T-helper 22 cell (primary cell): Measurements from ENCODE around the gene TRAPPC10.

Experiments
- DNase-seq: peaks from one replicate; pipeline ENCODE4 v3.0.0-alpha.2; 2020; ENCODE audit warnings: low read depth

The TRAPPC10 gene

GRCh38 chr21:43983390-43983789 is 28.7 kb upstream of the TRAPPC10 start:
- no peak for DNase-seq

- no peak for DNase-seq
Observed at GRCh38 chr21:43983860-43984420, 28.2 kb upstream of the TRAPPC10 start.

GRCh38 chr21:43984905-43985689 is 27.0 kb upstream of the TRAPPC10 start:
- DNase-seq: no peak

- DNase-seq: no peak
Observed at GRCh38 chr21:43985690-43986251, 26.3 kb upstream of the TRAPPC10 start.

DNA sequence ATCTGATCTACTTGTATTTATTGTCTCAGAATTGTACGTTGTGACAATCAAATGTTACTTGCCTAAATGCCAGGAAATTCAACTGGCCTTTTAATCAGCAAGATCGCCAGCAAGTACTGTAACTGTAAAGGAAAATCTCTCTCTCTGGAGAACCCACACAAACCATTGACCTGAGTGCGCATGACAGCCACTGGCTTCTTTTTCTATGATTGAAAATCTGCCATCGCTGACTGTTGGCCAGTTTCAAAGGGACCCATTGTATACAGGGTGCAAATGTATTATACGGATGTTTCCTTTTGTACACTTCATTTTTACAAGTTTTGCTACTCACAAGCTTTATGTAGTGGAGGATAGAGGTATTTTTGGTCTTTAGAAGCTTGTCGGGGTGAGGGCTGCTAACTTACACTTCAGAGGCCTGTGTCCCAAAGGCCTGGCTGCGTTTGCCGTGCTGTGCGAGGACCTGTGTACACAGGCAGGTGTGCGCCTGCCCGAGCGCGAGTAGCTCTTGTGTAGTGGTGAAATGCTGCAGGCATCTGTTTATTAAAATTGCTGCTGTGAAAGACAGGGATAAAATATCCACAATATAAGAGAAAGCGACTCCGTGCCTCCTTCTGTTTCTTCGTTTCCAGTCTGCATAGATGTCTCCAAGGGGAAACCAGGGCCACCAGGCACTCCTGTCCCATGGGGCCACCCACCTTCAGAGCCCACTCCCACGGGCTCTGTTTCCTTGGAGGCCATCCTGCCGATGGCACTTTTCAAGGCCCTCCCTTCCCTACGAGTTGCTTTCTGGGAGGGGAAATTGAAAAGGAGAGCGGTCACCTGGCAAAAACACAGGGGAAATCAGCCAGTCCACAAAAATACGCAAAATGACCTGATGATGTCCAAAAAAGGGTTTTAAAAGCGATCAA is 25.3 kb upstream of the TRAPPC10 start:
- no peak for DNase-seq

DNA sequence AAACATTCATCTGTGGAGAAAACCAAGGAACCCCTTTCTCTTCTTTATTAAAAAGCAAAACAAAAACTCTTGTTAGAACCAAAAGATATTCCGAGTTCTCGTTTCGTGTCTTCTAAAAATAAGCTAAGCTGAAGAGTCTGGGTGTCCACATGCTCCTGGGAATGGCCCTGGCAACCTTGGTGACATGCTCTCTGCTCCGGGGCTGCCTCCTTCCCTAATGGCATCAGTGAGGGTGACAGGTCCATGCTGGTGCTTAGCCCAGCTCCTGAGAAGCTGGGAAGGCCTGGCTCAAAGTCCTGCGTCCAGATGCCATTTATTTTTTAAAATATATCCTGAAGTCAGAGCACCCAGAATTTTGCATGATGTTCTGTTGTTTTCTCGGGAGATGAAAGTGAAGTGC is 24.6 kb upstream of the TRAPPC10 start:
- DNase-seq: no peak

DNA sequence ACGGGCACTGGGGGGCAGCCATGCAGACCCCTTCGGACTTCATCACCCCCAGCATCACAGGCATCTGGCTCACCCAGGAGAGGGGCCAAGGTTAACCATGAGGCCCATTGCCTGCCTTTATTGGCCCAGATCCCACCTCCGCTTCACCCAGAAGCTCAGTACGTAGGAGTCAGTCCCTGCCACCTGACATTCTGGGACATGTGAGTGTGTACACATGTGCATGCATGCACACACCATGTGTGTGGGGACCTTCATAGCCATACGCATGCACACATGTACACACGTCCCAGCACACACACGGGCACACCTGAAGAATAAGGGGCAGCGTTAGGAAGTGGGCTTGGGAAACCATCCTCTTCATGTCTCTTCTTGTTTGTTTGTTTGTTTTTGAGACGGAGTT is 24.1 kb upstream of the TRAPPC10 start:
- DNase-seq: no peak

- no peak for DNase-seq
Observed at GRCh38 chr21:43988506-43989230, 23.4 kb upstream of the TRAPPC10 start.

DNA sequence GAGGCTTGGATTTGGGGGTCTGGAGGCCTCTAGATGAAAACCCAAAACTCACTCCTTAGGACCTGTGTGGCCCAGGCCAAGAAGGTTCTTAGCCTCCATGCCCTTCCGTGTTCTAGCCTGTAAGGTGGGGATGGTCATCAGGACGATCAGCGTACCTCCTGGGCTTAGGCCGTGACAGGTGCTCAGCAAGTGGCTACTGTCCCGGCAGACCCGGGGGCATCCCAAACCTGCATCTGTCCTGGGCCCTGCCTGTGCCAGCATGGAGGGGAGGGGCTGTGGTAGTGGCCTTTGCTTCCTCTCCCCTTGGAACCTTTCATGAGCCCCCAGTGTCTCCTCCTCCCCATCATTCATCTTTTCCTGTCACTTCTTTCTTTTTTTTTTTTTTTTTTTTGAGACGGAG is 22.7 kb upstream of the TRAPPC10 start:
- no peak for DNase-seq

DNA sequence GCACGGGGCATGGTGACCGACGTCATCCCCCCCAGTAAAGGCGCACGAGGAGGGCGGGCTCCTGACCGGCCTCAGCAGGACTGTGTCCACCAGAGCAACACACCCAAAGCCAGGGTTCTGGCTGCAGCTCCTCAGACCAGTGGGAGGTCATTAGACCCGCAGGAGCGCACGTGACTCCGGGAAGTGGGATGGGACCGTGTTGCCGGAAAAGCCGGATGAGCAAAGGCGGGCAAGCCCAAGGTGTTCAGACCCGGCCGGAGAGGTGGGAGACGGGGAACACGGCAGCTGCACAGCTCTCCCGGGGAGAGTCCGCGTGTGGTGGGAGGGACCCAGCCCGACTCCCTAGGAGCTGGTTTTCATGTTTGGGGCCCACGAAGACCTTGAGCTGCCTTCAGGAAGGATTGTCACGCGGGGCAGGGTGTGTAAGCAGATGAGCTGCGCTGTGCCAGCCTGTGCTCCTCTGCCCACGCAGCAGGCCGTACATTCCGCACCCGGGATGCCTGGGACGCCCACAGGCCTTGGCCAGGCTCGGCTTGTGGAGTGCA is 20.6 kb upstream of the TRAPPC10 start:
- DNase-seq: no peak

DNA sequence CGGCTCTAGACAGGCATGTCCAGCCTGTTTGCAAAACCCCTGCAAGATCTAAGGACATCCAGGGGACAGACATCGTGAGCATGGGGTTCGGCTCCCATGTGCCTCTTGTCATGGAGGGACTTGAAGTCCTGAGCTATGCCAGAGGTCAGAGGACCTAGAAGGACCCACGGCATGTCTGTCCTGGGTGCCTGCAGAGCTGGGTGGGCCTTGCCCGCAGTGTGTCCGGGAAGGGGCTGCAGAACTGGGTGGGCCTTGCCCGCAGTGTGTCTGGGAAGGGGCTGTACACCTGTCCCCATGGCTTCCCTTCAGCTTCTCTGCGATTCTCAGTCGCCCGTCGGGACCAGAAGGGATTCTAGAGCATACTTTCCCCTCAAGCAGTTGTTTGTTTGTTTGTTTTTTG is 20.0 kb upstream of the TRAPPC10 start:
- no peak for DNase-seq

DNA sequence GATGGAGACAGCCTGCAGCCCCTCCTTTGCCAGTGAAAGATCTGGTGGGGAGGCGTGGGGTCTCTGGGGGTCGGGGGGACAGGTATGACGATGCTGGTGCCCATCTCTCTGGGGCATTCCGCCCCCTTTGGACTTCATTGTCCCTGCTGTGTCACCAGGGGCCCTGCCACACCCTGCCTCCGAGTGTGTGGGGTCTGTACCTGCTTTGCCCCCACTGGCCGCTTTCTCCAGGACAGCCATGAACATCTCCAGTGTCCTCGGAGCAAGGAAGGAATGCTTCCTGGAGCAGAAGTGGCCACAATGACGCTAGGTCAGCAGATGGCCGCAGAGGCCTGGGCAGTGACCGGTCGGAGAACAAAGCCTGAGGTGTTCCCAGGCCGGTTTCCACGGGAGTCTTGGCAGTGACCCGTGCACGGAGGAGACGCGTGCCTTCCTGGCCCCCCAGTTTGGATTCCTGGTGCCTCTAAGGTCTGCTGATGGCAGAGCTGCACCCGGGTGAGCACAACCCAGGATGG is 18.6 kb upstream of the TRAPPC10 start:
- DNase-seq: no peak

DNA sequence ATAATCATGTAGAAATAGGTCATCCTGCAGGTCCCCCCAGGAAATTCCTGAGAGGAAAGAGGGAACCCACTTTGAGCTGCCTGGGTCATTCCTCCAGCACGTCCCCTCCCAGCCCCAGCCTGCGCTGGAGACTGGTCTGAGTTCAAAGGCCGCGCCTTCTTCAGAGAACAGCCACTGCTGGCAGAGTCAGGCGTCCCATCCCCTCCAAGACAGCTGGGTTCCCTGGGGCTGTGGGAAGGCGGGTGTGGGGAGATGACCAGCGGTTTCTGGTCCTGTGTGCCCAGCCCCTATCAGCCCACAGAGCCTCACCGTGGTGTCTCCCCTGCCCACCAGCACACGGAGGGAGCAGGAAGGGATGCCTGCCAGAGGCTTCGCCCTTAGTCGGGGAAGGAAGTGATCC is 18.0 kb upstream of the TRAPPC10 start:
- no peak for DNase-seq

- DNase-seq: no peak
Observed at GRCh38 chr21:43994646-43995045, 17.5 kb upstream of the TRAPPC10 start.

GRCh38 chr21:43995521-43996105 is 16.5 kb upstream of the TRAPPC10 start:
- DNase-seq: no peak

GRCh38 chr21:43997766-43998742 is 14.1 kb upstream of the TRAPPC10 start:
- DNase-seq: no peak

GRCh38 chr21:44000360-44000759 is 11.7 kb upstream of the TRAPPC10 start:
- no peak for DNase-seq

- DNase-seq: no peak
Observed at GRCh38 chr21:44002511-44002910, 9.6 kb upstream of the TRAPPC10 start.

- DNase-seq: no peak
Observed at GRCh38 chr21:44003307-44003966, 8.7 kb upstream of the TRAPPC10 start.
